Transverse colon (tissue), 3 donors: Measurements from ENCODE around the gene TGFB1.

Experiments
- CTCF ChIP-seq, 5 experiments: fragments of 200-600 bp in 3 of 5; fragments of 450-650 bp in 2 of 5; sonication (generic) in 3 of 5; IDR thresholded peaks; 1 replicate in 2 of 5; 2 replicates in 3 of 5; pipeline ENCODE4 v1.5.1; 2016 to 2017; ENCODE audit warnings: antibody characterized with exemption in 5 of 5, inconsistent platforms in 3 of 5, mild to moderate bottlenecking in 2 of 5, moderate library complexity in 1 of 5
- EP300 ChIP-seq: sonication (generic); formaldehyde crosslinking; IDR thresholded peaks from one replicate; pipeline ENCODE4 v1.6.1; 2017; ENCODE audit warnings: antibody characterized with exemption, low read depth

GRCh38 chr19:41316306-41316920 is 37.3 kb downstream of the TGFB1 start:
- TF ChIP-seq CTCF (IDR thresholded peaks at IDR 0.05): no peak
- no peak for TF ChIP-seq EP300
